ENCODE measurements around the gene THAP4.
"Not testable (repeated sequence)": the region's sequence is repeated elsewhere in the genome, so short reads cannot be mapped to it uniquely, and the experiment has no call there.

THAP4 gene

GRCh38 chr2:241590496-241591455 lies 46.2 kb downstream of the THAP4 start:
- not testable (repeated sequence) for DNase-seq (ENCODE audit: low spot score); FAIRE-seq

- not testable (repeated sequence) for DNase-seq (ENCODE audit: low spot score); FAIRE-seq
Measured at GRCh38 chr2:241589863-241590262, 47.1 kb downstream of the THAP4 start.

GRCh38 chr2:241586564-241587264 lies 50.2 kb downstream of the THAP4 start:
- FAIRE-seq (no peak), DNase-seq (ENCODE audit: low spot score) (no peak)

- FAIRE-seq, result no peak
- no peak for DNase-seq (ENCODE audit: low spot score)
Measured at GRCh38 chr2:241584436-241584835, 52.5 kb downstream of the THAP4 start.

- DNase-seq (ENCODE audit: low spot score), result no peak
- FAIRE-seq, result no peak
Measured at GRCh38 chr2:241582806-241583205, 54.2 kb downstream of the THAP4 start.

- DNase-seq (ENCODE audit: low spot score) (no peak), FAIRE-seq (no peak)
Measured at GRCh38 chr2:241582328-241582727, 54.6 kb downstream of the THAP4 start.

- no peak for DNase-seq (ENCODE audit: low spot score)
- FAIRE-seq, result no peak
Measured at GRCh38 chr2:241579281-241579680, 57.7 kb downstream of the THAP4 start.

GRCh38 chr2:241577413-241578122 lies 59.4 kb downstream of the THAP4 start:
- DNase-seq (ENCODE audit: low spot score), result no peak
- FAIRE-seq, result no peak

- DNase-seq (ENCODE audit: low spot score), result no peak
- FAIRE-seq, result no peak
Measured at GRCh38 chr2:241576293-241576654, 60.7 kb downstream of the THAP4 start.

- DNase-seq (ENCODE audit: low spot score), result no peak
- FAIRE-seq, result no peak
Measured at GRCh38 chr2:241575624-241576292, 61.2 kb downstream of the THAP4 start.

- DNase-seq (ENCODE audit: low spot score) (no peak), FAIRE-seq (no peak)
Measured at GRCh38 chr2:241574911-241575623, 61.9 kb downstream of the THAP4 start.

- FAIRE-seq (no peak), DNase-seq (ENCODE audit: low spot score) (no peak)
Measured at GRCh38 chr2:241573741-241574140, 63.2 kb downstream of the THAP4 start.

GRCh38 chr2:241572915-241573651 lies 63.9 kb downstream of the THAP4 start:
- FAIRE-seq; DNase-seq (ENCODE audit: low spot score): not testable (repeated sequence)

GRCh38 chr2:241571821-241572620 lies 64.9 kb downstream of the THAP4 start:
- DNase-seq (ENCODE audit: low spot score) (no peak), FAIRE-seq (no peak)

GRCh38 chr2:241570961-241571581 lies 65.9 kb downstream of the THAP4 start:
- FAIRE-seq (no peak), DNase-seq (ENCODE audit: low spot score) (no peak)

GRCh38 chr2:241569831-241570281 lies 67.1 kb downstream of the THAP4 start:
- DNase-seq (ENCODE audit: low spot score) (no peak), FAIRE-seq (no peak)

- DNase-seq (ENCODE audit: low spot score) (no peak), FAIRE-seq (no peak)
Measured at GRCh38 chr2:241568726-241569125, 68.2 kb downstream of the THAP4 start.

GRCh38 chr2:241567776-241568175 lies 69.2 kb downstream of the THAP4 start:
- DNase-seq (ENCODE audit: low spot score) (no peak), FAIRE-seq (no peak)

All from urothelium cell line (cell line).